ENCODE results near the gene PLEK. TPM values are rescaled to one million over a fixed set of nuclear protein-coding genes. Genes with fewer than 3 reads are reported as not detected.
A peak's percentile ranks its signal among the peaks of the same experiment; 100 is the strongest.
"Not testable (repeated sequence)": the region's sequence is repeated elsewhere in the genome, so short reads cannot be mapped to it uniquely, and the experiment has no call there.

Gene PLEK
- total RNA-seq, 4 donors from 2014 or later = 3.4 to 12.0 (median 7.9) TPM

GRCh38 chr2:68438455-68439303, 73.6 kb downstream of the PLEK start:
- intact Hi-C loops (cut with DNase I) = no loop called here

GRCh38 chr2:68441179-68441993, 76.3 kb downstream of the PLEK start:
- 44 to 45% methylated on average over 6 of the region's 6 CpGs for WGBS, 2 donors
- peak; percentile 68 to 82 for DNase-seq
- Histone ChIP-seq H3K9me3 (no peaks in the 10 kb centered on the region), H3K27ac (no peak overlapping the region), H3K36me3 (no peaks in the 10 kb centered on the region), H3K4me3 (replicated peaks in 1 of 3) (no peak overlapping the region), H3K4me1 (no peaks in the 10 kb centered on the region), H3K27me3 (no peaks in the 10 kb centered on the region)
- intact Hi-C loops (cut with DNase I) = loop anchor here (5.0 kb wide), 1 partner anchor 319 kb away; no protein-coding TSS in a partner anchor
- TF ChIP-seq POLR2A (IDR thresholded peaks at IDR 0.05) = no peak
- TF ChIP-seq CTCF (IDR thresholded peaks at IDR 0.05) = peak; percentile 76 to 91 (median 83)

More at GRCh38 chr2:68438455-68439303, 73.6 kb downstream of the PLEK start:
- H3K27me3 ChIP-seq = no peaks in the 10 kb centered on the region
- no peaks in the 10 kb centered on the region for H3K4me1 ChIP-seq
- H3K27ac ChIP-seq = no peak overlapping the region
- H3K9me3 ChIP-seq = no peaks in the 10 kb centered on the region
- H3K36me3 ChIP-seq = no peaks in the 10 kb centered on the region
- H3K4me3 ChIP-seq (replicated peaks in 1 of 3) = no peak overlapping the region
- TF ChIP-seq POLR2A (IDR thresholded peaks at IDR 0.05) (no peak), CTCF (IDR thresholded peaks at IDR 0.05) (no peak)
- WGBS, 2 donors = 73 to 74% methylated on average over 7 of the region's 7 CpGs
- DNase-seq = no peak

GRCh38 chr2:68441994-68442322, 76.9 kb downstream of the PLEK start:
- TF ChIP-seq CTCF (IDR thresholded peaks at IDR 0.05) (peak in 1 of 6 experiments; percentile 4), POLR2A (IDR thresholded peaks at IDR 0.05) (no peak)
- Histone ChIP-seq H3K9me3 (no peaks in the 10 kb centered on the region), H3K27ac (no peak overlapping the region), H3K36me3 (no peaks in the 10 kb centered on the region), H3K4me1 (no peaks in the 10 kb centered on the region), H3K4me3 (replicated peaks in 1 of 3) (no peak overlapping the region), H3K27me3 (no peaks in the 10 kb centered on the region)
- intact Hi-C loops (cut with DNase I) = loop anchor here (5.0 kb wide), 1 partner anchor 320 kb away; no protein-coding TSS in a partner anchor
- WGBS, 2 donors = 88 to 98% methylated on average over 2 of the region's 2 CpGs
- DNase-seq = no peak

GRCh38 chr2:68446425-68446824, 81.3 kb downstream of the PLEK start:
- H3K27ac ChIP-seq; H3K4me3 ChIP-seq (replicated peaks in 1 of 3); H3K36me3 ChIP-seq; H3K4me1 ChIP-seq; H3K9me3 ChIP-seq; DNase-seq; H3K27me3 ChIP-seq; intact Hi-C loops (cut with DNase I): not testable (repeated sequence)
- 83 to 93% methylated on average over 3 of the region's 3 CpGs for WGBS, 2 donors

Other genes starting within 250 kb of the PLEK start
- gene PNO1, start 207.4 kb upstream of the PLEK start, total RNA-seq = 10 to 100 TPM; 13.2 to 23.2 (median 18.5) TPM
- gene PPP3R1, start 112.8 kb upstream of the PLEK start, total RNA-seq = 10 to 100 TPM; 29.4 to 35.1 (median 31.4) TPM
- 10 to 100 TPM in 3 of 4 donors, 1 to 10 TPM in 1; 2.5 to 25.7 (median 17.1) TPM for gene CNRIP1, start 45.3 kb upstream of the PLEK start, total RNA-seq
- gene FBXO48, start 102.0 kb downstream of the PLEK start, total RNA-seq = 1 to 10 TPM in 2 of 4 donors, under 1 TPM in 2; 0.63 to 1.8 (median 1.0) TPM
- 10 to 100 TPM in 2 of 4 donors, 1 to 10 TPM in 2; 8.7 to 12.9 (median 9.6) TPM for gene APLF, start 102.3 kb downstream of the PLEK start, total RNA-seq